Chondrocyte (in vitro differentiated cells): ENCODE results near the gene NAP1L2. TPM values are rescaled to one million over a fixed set of nuclear protein-coding genes. Genes with fewer than 3 reads are reported as not detected.

Experiments
- DNase-seq: peaks from one replicate; pipeline ENCODE4 v3.0.0; 2021; ENCODE audit warnings: mixed read lengths, low spot score
- H3K27ac Mint-ChIP-seq: one replicate; pipeline ENCODE4 v1.8.0; 2021; ENCODE audit warnings: mild to moderate bottlenecking, moderate library complexity, mixed read lengths; ENCODE audit not compliant: unreplicated experiment
- H3K27me3 Mint-ChIP-seq: 2 replicates; pipeline ENCODE4 v1.8.0; 2021; ENCODE audit warnings: low read depth, mixed read lengths
- H3K36me3 Mint-ChIP-seq: 2 replicates; pipeline ENCODE4 v1.8.0; 2021; ENCODE audit warnings: low read depth, mixed read lengths
- H3K4me1 Mint-ChIP-seq: 2 replicates; pipeline ENCODE4 v1.8.0; 2021; ENCODE audit warnings: low read depth, mild to moderate bottlenecking, mixed read lengths
- H3K4me3 Mint-ChIP-seq: one replicate; pipeline ENCODE4 v1.8.0; 2021; ENCODE audit warnings: mild to moderate bottlenecking, moderate library complexity, mixed read lengths; ENCODE audit not compliant: unreplicated experiment
- H3K9me3 Mint-ChIP-seq: 2 replicates; pipeline ENCODE4 v1.8.0; 2021; ENCODE audit warnings: low read depth, mixed read lengths
- CTCF ChIP-seq: fragments of 200-600 bp; sonication (generic); IDR thresholded peaks from 2 replicates; pipeline ENCODE4 v1.5.0; 2021; ENCODE audit warnings: antibody characterized with exemption, mild to moderate bottlenecking, moderate library complexity
- long read RNA-seq: library from polyadenylated mRNA; stranded (forward); transcript quantifications from one replicate; pipeline ENCODE4 v2.0.0, GENCODE V29; 2021
- total RNA-seq: library from RNA; stranded (reverse); gene quantifications from 3 replicates; pipeline ENCODE4 v1.2.1, GENCODE V29; 2021

The NAP1L2 gene
- 0.56 to 0.87 TPM (median 0.70 TPM) in 3 replicates for total RNA-seq
- long read RNA-seq, partial matches to known transcripts: 0 of 1 reads
- long read RNA-seq, other reads (novel, unspliced or antisense): 0 of 1 reads

- Mint-ChIP-seq H3K27ac (no peak within 1 kb of the TSS), H3K4me1 (peaks cover 7% of the 10 kb centered on the region), H3K4me3 (peak within 1 kb of the TSS; percentile 71), H3K9me3 (peaks cover 18% of the 10 kb centered on the region), H3K27me3 (peaks cover 7% of the 10 kb centered on the region), H3K36me3 (no peaks in the 10 kb centered on the region)
- no peak for DNase-seq
- no peak for TF ChIP-seq CTCF
Measured at GRCh38 chrX:73214426-73215094, at the start of gene NAP1L2. Gene NAP1L2, minus strand, starts transcription at chrX:73214851. Its CDS starts 359 bp downstream, at chrX:73214492.

GRCh38 chrX:73262991-73263390, 48.3 kb upstream of the NAP1L2 start:
- no peaks in the 10 kb centered on the region for H3K4me1 Mint-ChIP-seq
- H3K9me3 Mint-ChIP-seq: peaks cover 20% of the 10 kb centered on the region
- H3K36me3 Mint-ChIP-seq: no peaks in the 10 kb centered on the region
- DNase-seq: no peak
- no peak overlapping the region for H3K27ac Mint-ChIP-seq
- H3K4me3 Mint-ChIP-seq: no peak overlapping the region
- H3K27me3 Mint-ChIP-seq: no peaks in the 10 kb centered on the region
- TF ChIP-seq CTCF: peak; percentile 56

GRCh38 chrX:73239242-73239641, 24.6 kb upstream of the NAP1L2 start:
- Mint-ChIP-seq H3K36me3 (no peaks in the 10 kb centered on the region), H3K9me3 (peaks cover 37% of the 10 kb centered on the region), H3K27ac (no peak overlapping the region), H3K4me1 (no peaks in the 10 kb centered on the region), H3K4me3 (no peak overlapping the region), H3K27me3 (no peaks in the 10 kb centered on the region)
- no peak for TF ChIP-seq CTCF
- no peak for DNase-seq

- Mint-ChIP-seq H3K36me3 (no peaks in the 10 kb centered on the region), H3K9me3 (peaks cover 35% of the 10 kb centered on the region), H3K4me1 (peaks cover 7% of the 10 kb centered on the region), H3K27me3 (peaks cover 7% of the 10 kb centered on the region), H3K4me3 (no peak overlapping the region), H3K27ac (no peak overlapping the region)
- no peak for TF ChIP-seq CTCF
- no peak for DNase-seq
Measured at GRCh38 chrX:73217621-73218020, 3.0 kb upstream of the NAP1L2 start.

- peaks cover 21% of the 10 kb centered on the region for H3K9me3 Mint-ChIP-seq
- TF ChIP-seq CTCF: no peak
- H3K27me3 Mint-ChIP-seq: peaks cover 7% of the 10 kb centered on the region
- peaks cover 7% of the 10 kb centered on the region for H3K4me1 Mint-ChIP-seq
- no peak for DNase-seq
- H3K4me3 Mint-ChIP-seq: peak overlapping the region; percentile 71
- no peak overlapping the region for H3K27ac Mint-ChIP-seq
- no peaks in the 10 kb centered on the region for H3K36me3 Mint-ChIP-seq
Measured at GRCh38 chrX:73215246-73215645, 595 bp upstream of the NAP1L2 start.
